Heart left ventricle (tissue), 16 donors: ENCODE measurements around the gene SCG5. TPM values are rescaled to one million over a fixed set of nuclear protein-coding genes. Genes with fewer than 3 reads are reported as not detected.

Experiments
- ATAC-seq, 4 donors: fragments of 200-7000 bp; cut with Tn5 transposase; one replicate each; pipeline ENCODE4 v1.9.1; 2020 to 2022; ENCODE audit warnings: moderate library complexity in 4 of 4, mild to moderate bottlenecking in 3 of 4, moderate number of reproducible peaks in 1 of 4
- DNase-seq, 5 donors: peaks; one replicate each; pipeline ENCODE4 v3.0.0-alpha.2; 2020
- H3K27ac ChIP-seq, 12 donors: fragments of 200-600 bp; sonication (generic) in 4 of 12; one replicate each; pipeline versions ENCODE4 v1.5.0 to v1.8.0; 2016 to 2022; ENCODE audit warnings: mild to moderate bottlenecking in 2 of 12
- H3K27me3 ChIP-seq, 9 donors: fragments of 200-600 bp; sonication (generic) in 2 of 9; one replicate each; pipeline versions ENCODE4 v1.5.1 to v1.8.0; 2016 to 2022; ENCODE audit warnings: mild to moderate bottlenecking in 3 of 9
- H3K36me3 ChIP-seq, 9 donors: fragments of 200-600 bp; sonication (generic) in 2 of 9; one replicate each; pipeline versions ENCODE4 v1.5.0 to v1.8.0; 2018 to 2022; ENCODE audit warnings: mild to moderate bottlenecking in 2 of 9
- H3K4me1 ChIP-seq, 12 donors: fragments of 200-600 bp; sonication (generic) in 4 of 12; one replicate each; pipeline versions ENCODE4 v1.5.0 to v1.8.0; 2016 to 2022; ENCODE audit warnings: mild to moderate bottlenecking in 3 of 12
- H3K4me3 ChIP-seq, 12 donors: fragments of 200-600 bp; sonication (generic) in 4 of 12; one replicate each; pipeline versions ENCODE4 v1.5.0 to v1.8.0; 2017 to 2022; ENCODE audit warnings: mild to moderate bottlenecking in 9 of 12, moderate library complexity in 4 of 12
- H3K9me3 ChIP-seq, 12 donors: fragments of 200-600 bp; sonication (generic) in 4 of 12; one replicate each; pipeline versions ENCODE4 v1.5.0 to v1.8.0; 2016 to 2022; ENCODE audit warnings: mild to moderate bottlenecking in 1 of 12
- POLR2A ChIP-seq, 2 donors: fragments of 450-650 bp; IDR thresholded peaks; one replicate each; pipeline ENCODE4 v1.6.1; 2017; ENCODE audit warnings: antibody characterized with exemption in 2 of 2, mild to moderate bottlenecking in 2 of 2, moderate library complexity in 2 of 2
- WGBS, 4 donors: extraction: QIAGEN DNeasy Blood & Tissue Kit in 2 of 4; methylation state at CpG; one replicate each; pipeline versions ENCODE4 v1.1.5 to v1.1.7; 2013 to 2018; 5-methylcytosine and 5-hydroxymethylcytosine counted together
- intact Hi-C, 10 donors: fragments of 100-400 bp; cut with DNase I; formaldehyde crosslinking; loops; one replicate each; pipeline versions ENCODE4 v1.11.1 to v1.14.2; 2022
- polyA plus RNA-seq, 2 donors: library from polyadenylated mRNA; stranded (reverse); fragments of 200-250 nt; gene quantifications; one replicate each; pipeline ENCODE4 v1.2.3, GENCODE V29; 2013
- total RNA-seq, 9 donors: library from RNA; depleted of rRNA in 2 of 9; stranded (reverse); fragments of >200 nt in 2 of 9; fragmentation: NEBNext Ultra II Directional in 3 of 9; extraction: Animal tissue kit (Norgen Biotek cat#: 25700) in 3 of 9; gene quantifications; one replicate each; pipeline versions ENCODE4 v1.1.0 to v1.2.4, GENCODE V29; 2016 to 2023
- TF ChIP-seq, protein P1 (sequence below), 12 donors: fragments of 200-600 bp; sonication (generic) in 4 of 12; IDR thresholded peaks; one replicate each; pipeline versions ENCODE4 v1.5.0 to v1.8.0; 2018 to 2022; ENCODE audit warnings: antibody characterized with exemption in 12 of 12, mild to moderate bottlenecking in 5 of 12
- donor health status: ischemic (EF 13 %, LVEDD 7.1; RV severe dilation, severe dysfunction).
- donor health status: healthy with polysubstance abuse.
- donor health status: DM: no; HTN: yes; CAD: no.
- donor health status: DM: no; HTN: no; CAD: no.
- donor health status: ischemic (EF 25% LVEDD 6.9; RV normal size, moderate dysfunction).
- donor health status: ischemic (EF 25% LVEDD 5.7; RV mildly dilated, moderate dysfunction).
- donor health status: healthy.
- donor health status: DM: yes; HTN: yes; CAD: no.
- donor health status: ischemic (EF 35%, LVEDD 5.7; RV mildly dilated, moderate dysfunction).
- donor health status: nonischemic (EF 11% LVEDD 7.7; RV severe dilation, severe dysfunction).
- donor health status: DM: yes; HTN: yes; CAD: no.
- donor health status: PGD.
- donor health status: ischemic (EF 29% LVEDD 5.4; RV normal size, mild dysfunction).
- donor health status: nonischemic (EF 23%, LVEDD 6.1; RV moderate dilation, normal function).

The SCG5 gene
- total and polyA plus RNA-seq, 11 donors: 0.54 to 5.3 (median 0.84) TPM; not detected in 7

DNA sequence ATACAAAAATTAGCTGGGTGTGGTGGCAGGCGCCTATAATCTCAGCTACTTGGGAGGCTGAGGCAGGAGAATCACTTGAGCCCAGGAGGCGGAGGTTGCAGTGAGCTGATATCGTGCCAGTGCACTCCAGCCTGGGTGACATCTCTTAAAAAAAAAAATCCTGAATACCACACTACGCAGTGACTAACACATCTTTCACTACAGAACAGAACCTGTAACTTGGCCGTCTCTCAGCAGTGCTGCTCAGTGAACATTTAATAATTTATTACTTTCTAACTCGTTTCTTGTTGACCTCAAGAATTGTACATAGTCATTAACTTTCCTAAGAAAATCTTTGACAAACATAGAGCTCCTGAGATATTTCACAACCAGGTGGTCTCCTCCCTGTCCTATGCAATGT is 80.1 kb downstream of the SCG5 start:
- peaks cover 25 to 60% (median 37%) of the 10 kb centered on the region in 9 donors for H3K27me3 ChIP-seq
- H3K4me3 ChIP-seq: no peak overlapping the region
- no peak overlapping the region for H3K27ac ChIP-seq
- no peak for TF ChIP-seq POLR2A (IDR thresholded peaks at IDR 0.05)
- H3K4me1 ChIP-seq: peaks cover 0 to 28% (median 3%) of the 10 kb centered on the region in 12 donors
- peaks cover 0 to 6% (median 0%) of the 10 kb centered on the region in 12 donors for H3K9me3 ChIP-seq
- intact Hi-C loops: no loop called here
- ATAC-seq (no peak), DNase-seq (no peak)
- no peaks in the 10 kb centered on the region for H3K36me3 ChIP-seq
- 82 to 89% (median 84%) methylated on average over 6 of the region's 6 CpGs for WGBS, 4 donors

DNA sequence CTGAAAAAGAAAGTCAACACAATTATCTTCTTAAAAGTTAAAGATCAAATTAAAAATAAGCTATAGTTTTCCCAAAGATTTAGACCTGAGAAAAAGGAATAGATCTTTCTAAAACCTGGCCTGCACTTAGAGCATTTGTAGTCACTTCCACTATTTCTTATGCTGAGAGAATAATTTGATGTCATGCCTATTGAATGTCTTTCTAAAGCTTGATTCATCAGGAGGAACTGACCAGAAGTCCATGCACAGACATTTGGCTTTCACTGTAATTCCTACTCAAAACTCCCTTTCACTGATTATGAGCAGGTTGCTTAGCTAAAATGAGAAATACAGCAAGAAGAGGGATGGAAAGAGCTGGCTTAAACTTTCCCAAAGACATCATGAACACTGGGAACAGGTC is 80.6 kb downstream of the SCG5 start:
- TF ChIP-seq POLR2A (IDR thresholded peaks at IDR 0.05): no peak
- TF ChIP-seq, protein P1, sequence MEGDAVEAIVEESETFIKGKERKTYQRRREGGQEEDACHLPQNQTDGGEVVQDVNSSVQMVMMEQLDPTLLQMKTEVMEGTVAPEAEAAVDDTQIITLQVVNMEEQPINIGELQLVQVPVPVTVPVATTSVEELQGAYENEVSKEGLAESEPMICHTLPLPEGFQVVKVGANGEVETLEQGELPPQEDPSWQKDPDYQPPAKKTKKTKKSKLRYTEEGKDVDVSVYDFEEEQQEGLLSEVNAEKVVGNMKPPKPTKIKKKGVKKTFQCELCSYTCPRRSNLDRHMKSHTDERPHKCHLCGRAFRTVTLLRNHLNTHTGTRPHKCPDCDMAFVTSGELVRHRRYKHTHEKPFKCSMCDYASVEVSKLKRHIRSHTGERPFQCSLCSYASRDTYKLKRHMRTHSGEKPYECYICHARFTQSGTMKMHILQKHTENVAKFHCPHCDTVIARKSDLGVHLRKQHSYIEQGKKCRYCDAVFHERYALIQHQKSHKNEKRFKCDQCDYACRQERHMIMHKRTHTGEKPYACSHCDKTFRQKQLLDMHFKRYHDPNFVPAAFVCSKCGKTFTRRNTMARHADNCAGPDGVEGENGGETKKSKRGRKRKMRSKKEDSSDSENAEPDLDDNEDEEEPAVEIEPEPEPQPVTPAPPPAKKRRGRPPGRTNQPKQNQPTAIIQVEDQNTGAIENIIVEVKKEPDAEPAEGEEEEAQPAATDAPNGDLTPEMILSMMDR (IDR thresholded peaks at IDR 0.05): no peak
- H3K27ac ChIP-seq: no peak overlapping the region
- H3K4me1 ChIP-seq: peaks cover 0 to 25% (median 3%) of the 10 kb centered on the region in 12 donors
- H3K27me3 ChIP-seq: peaks cover 25 to 55% (median 32%) of the 10 kb centered on the region in 9 donors
- DNase-seq (no peak), ATAC-seq (no peak)
- no peaks in the 10 kb centered on the region for H3K36me3 ChIP-seq
- H3K9me3 ChIP-seq: peaks cover 0 to 6% (median 0%) of the 10 kb centered on the region in 12 donors
- intact Hi-C loops: no loop called here
- H3K4me3 ChIP-seq: no peak overlapping the region

DNA sequence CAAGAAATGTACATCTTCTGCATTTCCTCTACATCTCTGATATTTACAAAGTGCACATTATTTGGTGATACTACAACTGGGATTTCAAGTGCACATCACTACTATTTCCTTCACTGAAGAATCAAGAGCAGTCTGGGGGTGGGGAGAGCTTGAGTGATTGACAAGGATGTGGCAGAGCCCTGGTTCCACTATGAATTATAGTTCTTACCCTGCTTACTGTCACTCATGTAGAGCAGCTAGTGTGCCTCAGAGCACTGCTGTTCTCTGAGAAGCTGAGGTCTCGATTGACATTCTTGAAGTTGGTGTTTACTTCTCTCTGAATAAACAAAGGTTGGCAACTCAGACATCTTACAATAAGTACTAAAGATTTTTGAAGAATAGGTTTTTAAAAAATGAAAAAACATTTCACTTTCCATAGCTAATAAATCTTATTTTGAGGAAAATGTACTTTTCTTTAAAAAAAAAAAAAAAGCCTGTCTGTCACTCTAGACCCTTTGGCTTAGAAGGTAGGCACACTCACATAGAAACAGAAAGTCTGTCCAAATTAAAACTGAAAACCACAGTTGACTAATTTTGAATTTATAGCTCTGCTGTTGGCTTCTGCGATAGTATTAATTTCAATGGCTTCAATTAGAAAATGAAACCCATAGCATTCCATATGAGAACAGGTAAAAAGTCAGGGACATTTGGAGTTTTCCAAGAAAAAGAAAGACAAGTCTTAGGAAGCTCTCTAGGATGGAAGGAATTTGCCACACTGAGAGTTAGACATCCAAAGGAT is 81.8 kb downstream of the SCG5 start:
- TF ChIP-seq POLR2A (IDR thresholded peaks at IDR 0.05): no peak
- TF ChIP-seq, protein P1 (IDR thresholded peaks at IDR 0.05): no peak
- H3K4me3 ChIP-seq: no peak overlapping the region
- 77 to 89% (median 82%) methylated on average over 2 of the region's 2 CpGs for WGBS, 4 donors
- ATAC-seq (no peak), DNase-seq (no peak)
- H3K36me3 ChIP-seq: no peaks in the 10 kb centered on the region
- intact Hi-C loops: no loop called here
- no peak overlapping the region for H3K27ac ChIP-seq
- H3K4me1 ChIP-seq: peaks cover 0 to 13% (median 2%) of the 10 kb centered on the region in 12 donors
- H3K27me3 ChIP-seq: peaks cover 13 to 43% (median 20%) of the 10 kb centered on the region in 9 donors
- peaks cover 0 to 12% (median 0%) of the 10 kb centered on the region in 12 donors for H3K9me3 ChIP-seq

DNA sequence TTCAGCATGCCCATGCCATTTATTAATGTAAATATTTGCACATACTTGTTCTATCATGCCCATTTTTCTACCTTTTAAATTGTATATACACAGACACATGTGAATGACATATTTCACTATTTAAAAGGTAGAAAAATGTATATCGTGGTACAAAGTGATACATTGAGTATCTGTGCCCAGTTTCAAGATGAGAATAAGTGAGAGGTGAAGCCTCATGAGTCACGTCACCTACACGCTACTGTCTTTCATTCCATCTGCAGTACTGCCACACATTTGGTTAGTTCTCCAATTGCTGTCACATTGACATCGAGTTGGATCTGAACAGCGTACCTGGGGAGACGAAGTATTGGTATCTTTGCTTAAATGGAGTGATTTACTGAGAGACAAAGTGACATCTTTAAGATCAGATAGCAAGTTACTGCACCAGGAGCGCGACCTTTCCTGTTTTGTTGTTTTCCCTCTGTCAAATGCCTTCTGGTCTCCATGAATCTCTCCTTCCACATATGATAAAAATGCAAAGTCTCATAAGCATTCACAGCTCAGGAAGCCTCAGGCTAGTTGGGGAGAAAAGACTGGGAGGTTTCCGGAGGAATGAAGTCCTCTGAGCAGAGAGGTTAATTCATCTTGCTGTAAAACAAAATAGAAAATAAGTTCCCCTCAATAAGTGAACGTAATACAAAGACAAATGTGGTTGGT is 88.3 kb downstream of the SCG5 start:
- ATAC-seq (no peak), DNase-seq (no peak)
- H3K9me3 ChIP-seq: peaks cover 0 to 17% (median 0%) of the 10 kb centered on the region in 12 donors
- no peaks in the 10 kb centered on the region for H3K4me1 ChIP-seq
- 84 to 89% (median 87%) methylated on average over 10 of the region's 10 CpGs for WGBS, 4 donors
- no peak overlapping the region for H3K4me3 ChIP-seq
- TF ChIP-seq POLR2A (IDR thresholded peaks at IDR 0.05): no peak
- TF ChIP-seq, protein P1 (IDR thresholded peaks at IDR 0.05): no peak
- H3K27ac ChIP-seq: no peak overlapping the region
- intact Hi-C loops: no loop called here
- no peaks in the 10 kb centered on the region for H3K36me3 ChIP-seq
- H3K27me3 ChIP-seq: peaks cover 0 to 18% (median 4%) of the 10 kb centered on the region in 9 donors
